Neutrophil (primary cell): Measurements from ENCODE around the gene ARTN.

ENCODE experiments used
- H3K27ac ChIP-seq: fragments of 200-600 bp; sonication (generic); 2 replicates; pipeline ENCODE4 v1.5.1; 2016; ENCODE audit warnings: mild to moderate bottlenecking, moderate library complexity
- H3K27me3 ChIP-seq: fragments of 200-600 bp; sonication (generic); 2 replicates; pipeline ENCODE4 v1.6.0; 2016; ENCODE audit warnings: mild to moderate bottlenecking
- H3K36me3 ChIP-seq: fragments of 200-600 bp; sonication (generic); 2 replicates; pipeline ENCODE4 v1.5.1; 2017
- H3K4me1 ChIP-seq, 2 experiments: fragments of 200-600 bp in 1 of 2; sonication (generic) in 1 of 2; 1 replicate in 1 of 2; 2 replicates in 1 of 2; pipeline versions ENCODE4 v1.5.1 to v1.6.1; 2013 to 2016; ENCODE audit warnings: low read depth in 1 of 2, low read length in 1 of 2, mild to moderate bottlenecking in 1 of 2, moderate library complexity in 1 of 2; ENCODE audit not compliant: control insufficient read depth in 1 of 2, insufficient read depth in 1 of 2
- H3K4me3 ChIP-seq, 2 experiments: fragments of 200-600 bp in 1 of 2; sonication (generic) in 1 of 2; 1 replicate in 1 of 2; 2 replicates in 1 of 2; pipeline ENCODE4 v1.5.1; 2013 to 2016; ENCODE audit warnings: low read depth in 1 of 2, low read length in 1 of 2, mild to moderate bottlenecking in 1 of 2, moderate library complexity in 1 of 2
- H3K9me3 ChIP-seq: fragments of 200-600 bp; sonication (generic); 2 replicates; pipeline ENCODE4 v1.5.1; 2016
- TF ChIP-seq, protein P1 (sequence below): fragments of 200-600 bp; sonication (generic); IDR thresholded peaks from 2 replicates; pipeline ENCODE4 v1.5.1; 2016; ENCODE audit warnings: antibody characterized with exemption

The ARTN gene

DNA sequence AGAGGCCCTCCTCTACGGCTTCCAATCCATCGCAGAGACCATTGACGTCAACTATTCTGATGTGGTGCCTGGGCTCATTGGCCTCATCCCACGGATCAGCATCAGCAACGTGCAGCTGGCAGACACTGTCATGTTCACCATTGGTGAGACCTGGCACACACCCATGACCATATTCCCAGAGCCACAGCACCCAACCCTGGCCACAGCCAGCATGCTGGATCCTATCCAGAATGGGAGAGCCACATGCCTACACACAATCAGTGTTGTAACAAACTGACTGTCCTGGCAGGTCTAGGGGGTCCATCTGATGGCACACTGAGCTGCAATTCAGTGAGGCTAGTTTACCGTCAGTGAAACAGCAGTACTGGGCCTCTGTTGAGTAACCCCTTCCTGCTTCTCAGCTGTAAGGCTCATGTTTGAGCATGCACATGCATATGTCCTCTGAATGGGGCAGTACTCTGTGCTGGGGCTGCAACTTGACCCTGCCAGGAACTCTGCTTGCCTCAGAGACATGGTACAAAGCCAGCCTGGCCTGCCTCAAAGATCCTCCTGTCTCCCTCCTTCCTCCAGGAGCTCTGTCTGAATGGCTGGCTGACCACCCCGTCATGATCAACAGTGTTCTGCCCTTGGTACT lies 23.9 kb downstream of the ARTN start:
- no peak overlapping the region for H3K4me3 ChIP-seq
- peaks cover 5 to 13% of the 10 kb centered on the region in 2 experiments for H3K4me1 ChIP-seq
- H3K36me3 ChIP-seq = peaks cover 56% of the 10 kb centered on the region
- H3K9me3 ChIP-seq = no peaks in the 10 kb centered on the region
- H3K27ac ChIP-seq = no peak overlapping the region
- no peaks in the 10 kb centered on the region for H3K27me3 ChIP-seq
- TF ChIP-seq, protein P1, sequence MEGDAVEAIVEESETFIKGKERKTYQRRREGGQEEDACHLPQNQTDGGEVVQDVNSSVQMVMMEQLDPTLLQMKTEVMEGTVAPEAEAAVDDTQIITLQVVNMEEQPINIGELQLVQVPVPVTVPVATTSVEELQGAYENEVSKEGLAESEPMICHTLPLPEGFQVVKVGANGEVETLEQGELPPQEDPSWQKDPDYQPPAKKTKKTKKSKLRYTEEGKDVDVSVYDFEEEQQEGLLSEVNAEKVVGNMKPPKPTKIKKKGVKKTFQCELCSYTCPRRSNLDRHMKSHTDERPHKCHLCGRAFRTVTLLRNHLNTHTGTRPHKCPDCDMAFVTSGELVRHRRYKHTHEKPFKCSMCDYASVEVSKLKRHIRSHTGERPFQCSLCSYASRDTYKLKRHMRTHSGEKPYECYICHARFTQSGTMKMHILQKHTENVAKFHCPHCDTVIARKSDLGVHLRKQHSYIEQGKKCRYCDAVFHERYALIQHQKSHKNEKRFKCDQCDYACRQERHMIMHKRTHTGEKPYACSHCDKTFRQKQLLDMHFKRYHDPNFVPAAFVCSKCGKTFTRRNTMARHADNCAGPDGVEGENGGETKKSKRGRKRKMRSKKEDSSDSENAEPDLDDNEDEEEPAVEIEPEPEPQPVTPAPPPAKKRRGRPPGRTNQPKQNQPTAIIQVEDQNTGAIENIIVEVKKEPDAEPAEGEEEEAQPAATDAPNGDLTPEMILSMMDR = no peak

- no peaks in the 10 kb centered on the region for H3K27me3 ChIP-seq
- no peak overlapping the region for H3K27ac ChIP-seq
- H3K4me1 ChIP-seq = peaks cover 8 to 21% of the 10 kb centered on the region in 2 experiments
- peaks cover 58% of the 10 kb centered on the region for H3K36me3 ChIP-seq
- no peak overlapping the region for H3K4me3 ChIP-seq
- TF ChIP-seq, protein P1 = no peak
- no peaks in the 10 kb centered on the region for H3K9me3 ChIP-seq
Observed at GRCh38 chr1:43958351-43959255, 25.0 kb downstream of the ARTN start.

DNA sequence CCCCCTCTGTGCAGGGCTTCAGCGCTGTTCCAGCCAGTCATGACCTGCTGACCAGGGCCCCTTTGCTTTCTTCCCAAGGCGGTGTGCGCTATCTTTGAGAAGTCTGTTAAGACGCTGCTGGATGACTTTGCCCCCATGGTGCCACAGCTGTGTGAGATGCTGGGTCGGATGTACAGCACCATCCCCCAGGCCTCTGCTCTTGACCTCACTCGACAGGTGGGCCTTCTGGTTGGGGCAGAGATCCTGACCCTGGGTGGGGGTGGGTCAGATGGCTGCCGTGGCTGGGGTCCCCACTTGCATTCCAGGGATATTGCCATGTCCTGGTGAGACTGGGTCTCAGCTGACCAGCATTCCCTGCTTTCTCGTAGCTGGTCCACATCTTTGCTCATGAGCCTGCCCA lies 27.2 kb downstream of the ARTN start:
- Histone ChIP-seq H3K27ac (no peak overlapping the region), H3K9me3 (no peaks in the 10 kb centered on the region), H3K4me3 (no peak overlapping the region), H3K4me1 (peaks cover 21 to 38% of the 10 kb centered on the region in 2 experiments), H3K36me3 (peaks cover 58% of the 10 kb centered on the region), H3K27me3 (no peaks in the 10 kb centered on the region)
- TF ChIP-seq, protein P1 = no peak

DNA sequence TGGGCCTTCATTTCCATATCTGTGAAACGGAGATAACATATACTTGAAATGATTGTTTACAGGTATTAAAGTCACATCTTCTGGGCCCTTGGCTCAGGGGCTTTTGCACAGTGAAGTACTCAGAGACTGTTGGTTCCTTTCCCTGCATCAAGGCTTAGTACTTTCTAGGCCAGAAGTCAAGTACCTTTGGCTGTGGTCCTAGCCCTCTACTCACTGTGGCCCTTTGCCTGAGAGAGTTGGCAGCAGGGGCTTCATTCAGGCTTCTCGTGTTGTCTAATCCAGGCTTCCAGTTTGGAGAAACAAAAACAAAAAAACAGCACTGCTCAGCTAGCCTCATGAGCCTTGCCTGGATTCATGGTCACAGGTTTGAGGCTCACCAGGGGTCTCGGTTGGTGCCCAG lies 28.1 kb downstream of the ARTN start:
- H3K4me3 ChIP-seq = no peak overlapping the region
- peaks cover 21 to 38% of the 10 kb centered on the region in 2 experiments for H3K4me1 ChIP-seq
- H3K27me3 ChIP-seq = no peaks in the 10 kb centered on the region
- H3K9me3 ChIP-seq = no peaks in the 10 kb centered on the region
- peaks cover 59% of the 10 kb centered on the region for H3K36me3 ChIP-seq
- no peak overlapping the region for H3K27ac ChIP-seq
- TF ChIP-seq, protein P1 = no peak

- peaks cover 21 to 35% of the 10 kb centered on the region in 2 experiments for H3K4me1 ChIP-seq
Observed at GRCh38 chr1:43962324-43962723, 28.7 kb downstream of the ARTN start.

More at GRCh38 chr1:43962324-43962723, 28.7 kb downstream of the ARTN start:
- H3K9me3 ChIP-seq = no peaks in the 10 kb centered on the region
- TF ChIP-seq, protein P1 = no peak
- H3K36me3 ChIP-seq = peaks cover 58% of the 10 kb centered on the region
- no peaks in the 10 kb centered on the region for H3K27me3 ChIP-seq
- no peak overlapping the region for H3K27ac ChIP-seq
- no peak overlapping the region for H3K4me3 ChIP-seq
